AG20443 (cell line): Measurements from ENCODE around the gene LONP1.
A peak's percentile ranks its signal among the peaks of the same experiment; 100 is the strongest.
"Not testable (repeated sequence)": the region's sequence is repeated elsewhere in the genome, so short reads cannot be mapped to it uniquely, and the experiment has no call there.

ENCODE experiments used
- DNase-seq: peaks from one replicate; pipeline ENCODE4 v3.0.0; 2012; ENCODE audit warnings: low spot score, mixed read lengths

The LONP1 gene, protein sequence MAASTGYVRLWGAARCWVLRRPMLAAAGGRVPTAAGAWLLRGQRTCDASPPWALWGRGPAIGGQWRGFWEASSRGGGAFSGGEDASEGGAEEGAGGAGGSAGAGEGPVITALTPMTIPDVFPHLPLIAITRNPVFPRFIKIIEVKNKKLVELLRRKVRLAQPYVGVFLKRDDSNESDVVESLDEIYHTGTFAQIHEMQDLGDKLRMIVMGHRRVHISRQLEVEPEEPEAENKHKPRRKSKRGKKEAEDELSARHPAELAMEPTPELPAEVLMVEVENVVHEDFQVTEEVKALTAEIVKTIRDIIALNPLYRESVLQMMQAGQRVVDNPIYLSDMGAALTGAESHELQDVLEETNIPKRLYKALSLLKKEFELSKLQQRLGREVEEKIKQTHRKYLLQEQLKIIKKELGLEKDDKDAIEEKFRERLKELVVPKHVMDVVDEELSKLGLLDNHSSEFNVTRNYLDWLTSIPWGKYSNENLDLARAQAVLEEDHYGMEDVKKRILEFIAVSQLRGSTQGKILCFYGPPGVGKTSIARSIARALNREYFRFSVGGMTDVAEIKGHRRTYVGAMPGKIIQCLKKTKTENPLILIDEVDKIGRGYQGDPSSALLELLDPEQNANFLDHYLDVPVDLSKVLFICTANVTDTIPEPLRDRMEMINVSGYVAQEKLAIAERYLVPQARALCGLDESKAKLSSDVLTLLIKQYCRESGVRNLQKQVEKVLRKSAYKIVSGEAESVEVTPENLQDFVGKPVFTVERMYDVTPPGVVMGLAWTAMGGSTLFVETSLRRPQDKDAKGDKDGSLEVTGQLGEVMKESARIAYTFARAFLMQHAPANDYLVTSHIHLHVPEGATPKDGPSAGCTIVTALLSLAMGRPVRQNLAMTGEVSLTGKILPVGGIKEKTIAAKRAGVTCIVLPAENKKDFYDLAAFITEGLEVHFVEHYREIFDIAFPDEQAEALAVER

DNA sequence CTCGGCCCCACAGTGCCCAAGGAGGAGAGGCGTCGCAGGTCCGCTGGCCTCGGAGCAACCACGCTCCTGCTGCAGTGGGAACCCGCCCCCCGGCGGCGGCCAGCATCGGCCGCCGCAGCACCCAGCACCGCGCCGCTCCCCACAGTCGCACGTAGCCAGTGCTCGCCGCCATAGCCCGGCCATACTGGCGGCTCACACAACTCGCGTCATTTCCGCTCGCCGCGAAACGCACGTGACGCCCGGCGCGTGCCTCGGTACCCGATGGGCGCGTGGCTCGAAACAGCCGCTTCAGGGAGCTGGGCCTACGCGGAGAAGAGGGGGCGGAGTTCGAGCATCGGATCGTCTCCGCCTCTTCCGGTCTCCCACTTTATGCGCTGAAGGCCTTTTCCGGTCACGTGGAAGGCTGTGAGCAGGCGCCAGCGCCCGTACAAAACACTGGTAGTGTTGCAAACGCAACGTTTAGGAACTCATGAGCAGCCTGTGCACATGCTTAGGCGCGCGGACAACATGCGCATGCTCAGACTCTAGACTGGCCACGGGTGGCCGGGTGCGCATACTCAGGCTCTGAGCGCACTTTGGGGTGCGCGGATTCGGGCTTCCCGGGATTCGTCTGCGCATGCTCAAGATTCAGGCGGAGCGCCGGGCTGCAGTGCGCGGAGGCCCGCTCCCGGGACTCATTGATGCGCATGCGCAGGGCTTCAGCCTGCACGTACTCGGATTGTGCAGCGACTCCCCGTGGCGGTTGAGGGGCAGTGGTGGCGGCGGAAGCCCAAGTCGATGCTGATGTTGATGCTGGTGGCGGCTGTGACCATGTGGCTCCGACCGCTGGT lies at the start of gene LONP1, which contains the start of gene CATSPERD:
Gene LONP1, minus strand, starts transcription at position 186 of the 830 bp plus-strand sequence. Its CDS starts 14 bp downstream, at position 172.
Gene CATSPERD, plus strand, starts transcription at position 677 of the 830 bp plus-strand sequence. Its CDS starts 101 bp downstream, at position 778.
- DNase-seq = peak; percentile 100

DNA sequence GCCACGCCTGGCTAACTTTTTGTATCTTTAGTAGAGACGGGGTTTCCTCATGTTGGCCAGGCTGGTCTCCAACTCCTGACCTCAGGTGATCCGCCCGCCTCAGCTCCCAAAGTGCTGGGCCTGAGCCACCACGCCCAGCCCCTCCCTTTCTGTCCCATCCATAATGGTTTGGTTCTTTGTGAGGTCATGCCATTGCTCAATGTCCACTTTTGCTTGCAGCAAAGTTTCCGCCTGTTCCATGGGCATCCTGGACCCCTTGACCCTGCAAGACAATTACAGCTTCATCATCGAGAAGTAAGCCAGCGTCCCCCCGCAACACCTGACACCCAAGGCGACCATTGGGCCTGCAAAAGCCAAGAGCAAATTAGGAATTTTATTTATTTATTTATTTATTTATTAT lies 48.0 kb upstream of the LONP1 start:
- DNase-seq = no peak

DNA sequence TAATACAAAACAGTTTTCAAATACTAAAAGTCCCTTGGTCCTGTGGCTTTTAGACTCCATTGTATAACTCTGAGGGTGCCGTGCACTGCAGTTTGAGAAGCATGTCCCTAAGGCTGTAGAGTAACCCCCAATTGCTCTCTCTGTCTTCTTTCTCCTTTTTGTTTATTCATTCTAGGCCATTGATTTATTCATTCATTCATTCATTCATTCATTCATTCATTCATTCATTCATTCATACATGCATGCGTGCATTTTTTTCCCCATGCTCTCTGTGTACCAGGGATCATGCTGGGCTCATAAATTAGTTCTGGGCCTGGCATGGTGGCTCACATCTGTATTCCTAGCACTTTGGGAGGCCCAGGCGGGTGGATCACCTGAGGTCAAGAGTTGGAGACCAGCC lies 45.3 kb upstream of the LONP1 start:
- DNase-seq = no peak

DNA sequence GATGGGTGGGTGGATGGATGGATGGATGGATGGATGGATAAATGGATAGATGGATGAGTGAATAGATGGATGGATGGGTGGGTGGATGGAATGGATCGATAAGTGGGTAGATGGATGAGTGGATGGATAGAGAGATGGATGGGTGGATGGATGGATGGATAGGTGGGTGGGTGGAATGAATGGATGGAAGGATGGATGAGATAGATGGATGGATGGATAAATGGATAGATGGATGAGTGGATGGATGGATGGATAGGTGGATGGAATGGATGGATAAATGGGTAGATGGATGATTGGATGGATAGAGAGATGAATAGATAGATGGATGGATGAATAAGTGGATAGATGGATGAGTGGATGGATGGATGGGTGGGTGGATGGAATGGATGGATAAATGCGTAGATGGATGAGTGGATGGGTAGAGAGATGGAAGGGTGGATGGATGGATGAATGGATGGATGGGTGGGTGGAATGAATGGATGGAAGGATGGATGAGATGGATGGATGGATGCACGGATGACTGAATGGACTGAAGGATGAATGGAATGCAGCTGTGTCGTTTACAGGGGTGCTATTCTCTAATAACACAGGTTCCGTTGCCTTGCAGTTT lies 42.8 kb upstream of the LONP1 start:
- no peak for DNase-seq

DNA sequence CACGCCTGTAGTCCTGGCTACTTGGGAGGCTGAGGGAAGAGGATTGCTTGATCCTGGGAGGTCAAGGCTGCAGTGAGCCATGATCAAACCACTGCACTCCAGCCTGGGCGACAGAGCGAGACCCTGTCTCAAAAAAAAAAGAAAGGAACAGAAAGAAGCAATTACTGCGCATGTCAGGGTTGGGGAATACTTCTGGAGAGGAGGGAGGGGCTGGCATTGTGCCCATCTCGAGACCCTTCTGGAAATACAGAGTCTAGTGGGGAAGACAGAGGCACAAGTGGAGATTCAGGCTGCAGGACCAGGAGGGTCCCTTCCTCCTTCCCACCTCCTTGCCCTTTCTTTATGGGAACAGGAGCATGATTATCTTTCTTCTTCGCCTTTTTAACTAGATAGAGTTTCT lies 33.8 kb upstream of the LONP1 start:
- DNase-seq = no peak

DNA sequence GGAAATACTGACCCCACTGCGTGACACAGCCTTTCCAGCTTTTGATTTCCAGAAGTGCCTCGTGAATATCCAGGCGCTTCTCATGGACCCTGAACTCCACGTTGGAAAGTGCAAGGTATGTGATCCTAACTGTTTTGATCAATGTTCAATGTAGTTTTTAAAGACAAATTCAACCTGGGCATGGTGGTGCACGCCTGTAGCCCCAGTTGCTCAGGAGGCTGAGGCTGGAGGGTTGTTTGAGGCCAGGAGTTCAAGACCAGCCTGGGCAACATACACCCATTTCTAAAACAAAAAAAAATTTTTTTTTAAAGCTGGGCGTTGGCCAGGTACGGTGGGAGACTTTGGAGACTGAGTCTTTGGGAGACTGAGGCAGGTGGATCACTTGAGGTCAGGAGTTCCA lies 31.8 kb upstream of the LONP1 start:
- DNase-seq = no peak

DNA sequence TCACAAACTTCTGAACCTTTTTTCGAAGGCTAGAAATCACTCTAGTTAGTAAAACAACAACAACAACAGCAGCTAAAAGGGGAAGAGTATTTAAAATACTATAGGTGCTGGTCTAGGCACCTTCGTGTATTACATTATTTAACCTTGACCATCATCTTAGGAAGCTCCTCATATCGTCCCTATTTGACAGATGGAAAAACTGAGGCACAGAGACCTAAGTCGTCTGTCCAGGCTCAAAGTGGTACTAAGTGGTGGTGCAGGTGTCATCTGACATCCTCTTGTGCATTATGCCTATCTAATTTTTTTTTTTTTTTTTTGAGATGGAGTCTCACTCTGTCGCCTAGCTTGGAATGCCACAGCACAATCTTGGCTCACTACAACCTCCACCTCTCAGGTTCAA lies 29.6 kb upstream of the LONP1 start:
- no peak for DNase-seq

DNA sequence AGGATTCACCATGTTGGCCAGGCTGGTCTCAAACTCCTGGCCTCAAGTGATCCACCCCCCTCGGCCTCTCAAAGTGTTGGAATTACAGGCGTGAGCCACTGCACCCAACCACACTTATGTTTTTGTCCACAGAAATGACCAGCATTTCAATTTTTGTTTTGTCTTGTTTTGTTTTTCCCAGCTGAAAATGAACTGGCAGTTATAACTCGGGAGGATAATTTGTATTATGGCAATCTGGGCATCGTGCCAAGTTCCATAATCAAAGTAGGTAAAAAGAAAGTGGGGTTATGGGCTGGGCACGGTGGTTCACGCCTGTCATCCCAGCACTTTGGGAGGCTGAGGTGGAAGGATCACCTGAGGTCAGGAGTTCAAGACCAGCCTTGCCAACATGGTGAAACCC lies 29.0 kb upstream of the LONP1 start:
- not testable (repeated sequence) for DNase-seq

DNA sequence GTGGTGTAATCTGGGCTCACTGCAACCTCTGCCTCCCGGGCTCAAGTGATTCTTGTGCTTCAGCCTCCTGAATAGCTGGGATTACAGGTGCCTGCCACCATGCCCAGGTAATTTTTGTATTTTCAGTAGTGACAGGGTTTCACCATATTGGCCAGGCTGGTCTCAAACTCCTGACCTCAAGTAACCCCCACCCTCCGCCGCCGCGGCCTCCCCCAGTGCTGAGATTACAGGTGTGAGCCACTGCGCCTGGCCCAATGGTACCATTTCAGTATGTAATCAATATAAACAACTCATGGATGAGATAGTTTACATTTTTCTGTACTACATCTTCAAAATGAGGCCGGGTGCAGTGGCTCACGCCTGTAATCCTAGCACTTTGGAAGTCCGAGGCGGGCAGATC lies 25.1 kb upstream of the LONP1 start:
- not testable (repeated sequence) for DNase-seq

DNA sequence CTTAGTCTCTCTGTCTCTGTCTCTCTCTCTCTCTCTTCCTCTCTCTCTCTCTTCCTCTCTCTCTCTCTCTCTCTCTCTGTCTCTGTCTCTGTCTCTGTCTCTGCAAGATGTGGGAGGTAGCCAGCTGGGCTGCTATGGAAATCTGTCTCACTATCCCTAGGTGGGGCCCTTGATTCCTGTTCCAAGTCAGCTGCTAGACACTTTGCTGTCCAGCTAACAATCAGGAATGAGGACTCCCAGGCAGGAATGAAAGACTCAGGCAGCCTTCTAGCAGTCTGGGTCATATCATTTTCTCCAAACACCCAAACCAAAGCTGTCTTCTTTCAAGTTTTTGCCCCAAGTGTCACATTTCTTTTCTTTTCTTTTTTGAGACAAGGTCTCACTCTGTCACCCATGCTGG lies 23.7 kb upstream of the LONP1 start:
- DNase-seq = peak; percentile 27

DNA sequence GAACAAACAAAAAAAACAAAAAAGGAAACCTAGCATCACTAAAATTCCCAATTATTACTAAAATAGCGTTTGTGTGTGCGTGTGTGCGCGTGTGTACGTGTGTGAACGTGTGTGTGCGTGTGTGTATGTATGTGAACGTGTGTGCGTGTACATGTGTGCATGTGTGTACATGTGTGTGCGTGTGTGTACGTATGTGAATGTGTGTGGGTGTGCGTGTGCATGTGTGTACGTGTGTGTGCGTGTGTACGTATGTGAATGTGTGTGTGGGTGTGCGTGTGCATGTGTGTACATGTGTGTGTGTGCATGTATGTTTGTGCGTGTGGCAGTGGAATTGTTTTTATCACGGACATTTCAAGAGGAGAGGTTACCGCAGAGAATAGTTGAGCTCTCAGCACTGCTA lies 22.1 kb upstream of the LONP1 start:
- DNase-seq = no peak

DNA sequence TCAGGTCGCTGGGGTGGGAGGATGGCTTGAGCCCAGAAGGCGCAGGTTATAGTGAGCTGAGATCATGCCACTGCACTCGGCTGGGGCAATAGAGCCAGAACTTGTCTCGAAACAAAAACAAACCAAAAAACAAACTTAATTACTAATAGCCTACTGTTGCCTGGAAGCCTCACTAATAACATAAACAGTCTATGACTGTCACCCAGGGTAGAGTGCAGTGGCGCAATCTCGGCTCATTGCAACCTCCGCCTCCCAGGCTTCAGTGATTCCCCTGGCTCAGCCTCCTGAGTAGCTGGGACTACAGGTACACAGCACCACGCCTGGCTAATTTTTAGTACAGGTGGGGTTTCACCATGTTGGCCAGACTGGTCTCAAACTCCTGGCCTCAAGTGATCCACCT lies 18.5 kb upstream of the LONP1 start:
- DNase-seq = no peak

DNA sequence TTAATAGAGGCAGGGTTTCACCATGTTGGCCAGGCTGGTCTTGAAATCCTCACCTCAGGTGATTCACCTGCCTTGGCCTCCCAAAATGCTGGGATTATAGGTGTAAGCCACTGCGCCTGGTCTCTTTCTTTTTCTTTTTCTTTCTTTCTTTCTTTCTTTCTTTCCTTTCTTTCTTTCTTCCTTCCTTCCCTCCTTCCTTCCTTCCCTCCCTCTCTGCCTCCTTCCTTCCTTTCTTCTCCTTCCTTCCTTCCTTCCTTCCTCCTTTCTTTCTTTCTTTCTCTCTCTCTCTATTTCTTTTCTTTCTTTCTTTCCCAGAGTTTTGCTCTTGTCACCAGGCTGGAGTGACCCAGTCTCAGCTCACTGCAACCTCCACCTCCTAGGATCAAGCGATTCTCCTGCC lies 13.2 kb upstream of the LONP1 start:
- not testable (repeated sequence) for DNase-seq

DNA sequence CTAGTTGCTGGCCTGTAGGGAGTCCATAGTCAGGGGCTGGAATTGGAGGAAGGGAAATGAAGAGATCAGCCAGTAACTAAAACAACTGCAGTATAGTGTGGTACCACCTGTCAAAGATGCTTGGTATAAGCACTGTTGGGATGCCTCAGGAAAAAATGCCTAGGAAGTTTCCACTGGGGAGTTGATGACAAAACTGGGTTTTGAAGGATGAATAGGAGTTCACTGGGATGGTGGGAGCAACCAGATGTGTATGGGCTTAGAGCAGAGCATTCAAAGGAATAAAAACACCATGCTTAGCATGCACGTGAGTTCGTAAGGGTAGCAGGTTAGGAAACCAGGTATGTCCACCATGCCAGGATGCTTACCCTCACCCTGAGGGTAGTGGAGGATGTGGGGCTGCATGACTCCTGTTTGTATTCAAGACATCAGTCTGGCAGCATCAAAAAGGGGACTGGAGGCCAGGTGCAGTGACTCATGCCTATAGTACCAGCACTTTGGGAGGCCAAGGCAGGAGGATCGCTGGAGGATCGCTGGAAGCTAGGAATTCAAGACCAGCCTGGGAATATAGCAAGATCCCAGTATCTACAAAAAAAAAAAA lies 7.6 kb upstream of the LONP1 start:
- no peak for DNase-seq

DNA sequence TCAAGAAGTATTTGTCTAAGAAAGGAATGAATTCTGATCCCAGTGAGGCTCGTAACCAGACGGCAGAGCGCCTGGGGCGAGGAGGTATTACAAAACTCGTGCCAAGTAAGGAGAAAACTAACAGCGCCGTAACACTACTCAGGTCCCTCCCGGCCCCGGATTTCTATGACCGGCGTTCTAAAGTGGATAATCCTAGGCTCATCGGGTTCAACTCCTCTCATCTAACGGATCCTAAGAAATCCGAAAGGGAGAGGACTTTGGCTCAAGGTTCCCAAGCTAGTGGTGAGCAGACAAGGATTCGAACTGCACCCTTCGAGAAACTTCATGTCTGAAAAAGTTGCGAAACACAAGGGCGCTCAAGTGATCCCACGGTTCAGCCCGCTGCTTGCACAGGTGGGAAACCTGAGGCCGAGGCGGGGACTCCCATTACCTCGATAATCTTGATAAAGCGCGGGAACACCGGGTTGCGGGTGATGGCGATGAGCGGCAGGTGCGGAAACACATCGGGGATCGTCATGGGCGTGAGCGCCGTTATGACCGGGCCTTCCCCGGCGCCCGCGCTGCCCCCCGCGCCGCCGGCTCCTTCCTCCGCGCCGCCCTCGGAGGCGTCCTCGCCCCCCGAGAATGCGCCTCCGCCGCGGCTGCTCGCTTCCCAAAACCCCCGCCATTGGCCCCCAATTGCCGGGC lies 529 bp downstream of the LONP1 start:
- peak; percentile 16 for DNase-seq

DNA sequence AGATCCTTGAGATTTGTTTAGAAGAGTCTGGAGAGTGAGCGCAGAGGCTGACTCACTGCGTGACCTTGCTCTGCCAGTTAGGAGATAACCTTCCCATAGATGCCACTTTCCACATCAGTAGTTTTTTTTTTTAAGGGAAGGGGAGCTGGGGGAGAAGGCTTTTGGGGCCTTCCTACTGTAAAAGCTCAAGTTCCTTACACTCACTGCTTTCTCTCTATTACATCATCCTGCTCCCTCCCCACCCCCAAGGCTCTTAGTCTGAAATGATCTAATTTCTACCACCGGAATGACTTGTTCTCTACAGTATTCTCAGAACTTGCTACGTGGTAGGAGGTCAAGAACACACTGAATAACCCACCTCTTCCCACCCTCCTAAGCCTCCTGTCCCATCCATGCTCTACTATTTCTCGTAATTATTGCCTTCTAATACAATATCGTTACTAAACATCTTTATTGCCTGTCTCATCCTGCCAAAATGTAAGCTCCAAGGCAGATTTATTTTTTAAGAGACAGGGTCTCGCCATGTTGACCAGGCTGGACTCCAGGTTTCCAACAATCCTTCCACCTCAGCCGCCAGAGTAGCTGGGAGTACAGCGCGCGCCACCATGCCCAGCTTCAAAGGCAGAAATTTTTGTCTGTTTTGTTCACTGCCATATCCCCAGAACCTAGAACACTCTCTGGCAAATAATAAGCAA lies 1.2 kb downstream of the LONP1 start:
- DNase-seq = peak; percentile 66

DNA sequence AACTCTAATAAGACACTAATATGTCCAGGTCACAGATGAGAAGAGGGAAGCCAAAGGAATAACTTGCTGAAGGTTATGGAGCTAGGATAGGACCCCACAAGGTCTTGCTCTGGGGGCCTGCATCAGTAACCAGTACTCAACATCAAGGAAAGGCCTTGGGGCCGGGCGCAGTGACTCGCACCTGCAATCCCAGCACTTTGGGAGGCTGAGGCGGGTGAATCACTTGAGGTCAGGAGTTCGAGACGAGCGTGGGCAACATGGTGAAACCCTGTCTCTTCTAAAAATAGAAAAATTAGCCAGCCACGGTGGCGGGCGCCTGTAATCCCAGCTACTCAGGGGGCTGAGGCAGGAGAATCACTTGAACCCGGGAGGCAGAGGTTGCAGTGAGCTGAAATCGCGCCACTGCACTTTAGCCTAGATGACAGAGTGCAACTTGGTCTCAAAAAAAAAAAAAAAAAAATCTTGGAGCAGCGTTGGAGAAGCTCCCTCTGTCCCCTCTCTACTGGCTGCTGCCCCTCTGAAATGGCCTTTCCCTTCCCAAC lies 1.8 kb downstream of the LONP1 start:
- no peak for DNase-seq

DNA sequence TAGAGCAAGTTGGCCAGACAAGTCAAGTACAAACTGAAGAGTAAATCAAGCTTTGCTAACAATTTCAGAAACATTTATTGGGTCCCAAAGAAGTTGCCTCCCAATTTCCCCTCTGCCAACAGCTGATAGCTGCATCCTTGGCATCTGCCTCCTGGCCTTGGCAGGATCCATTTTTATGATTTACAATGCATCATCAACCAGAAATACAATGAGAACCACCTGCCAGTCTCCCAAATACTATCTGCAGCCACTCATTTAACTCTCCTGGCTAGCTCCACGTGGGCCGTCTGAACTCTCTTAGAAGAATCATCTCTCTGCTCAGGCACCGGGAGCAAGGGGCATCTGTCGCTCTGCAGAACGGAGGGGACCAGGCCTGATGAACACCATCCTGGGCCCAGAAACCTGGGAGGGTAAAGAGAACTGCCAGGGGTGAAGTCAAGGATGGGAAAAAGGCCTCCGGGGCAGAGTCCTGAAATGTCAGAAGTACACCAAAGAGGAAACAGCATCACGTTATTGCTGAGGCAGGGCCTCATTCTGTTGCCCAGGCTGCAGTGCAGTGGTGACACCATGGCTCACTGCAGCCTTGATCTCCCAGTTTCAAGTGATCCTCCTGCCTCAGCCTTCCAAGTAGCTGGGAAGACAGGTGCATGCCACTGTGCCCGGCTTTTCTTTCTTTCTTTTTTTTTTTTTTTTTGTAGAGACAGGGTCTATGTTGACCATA lies 2.6 kb downstream of the LONP1 start:
- DNase-seq = no peak

DNA sequence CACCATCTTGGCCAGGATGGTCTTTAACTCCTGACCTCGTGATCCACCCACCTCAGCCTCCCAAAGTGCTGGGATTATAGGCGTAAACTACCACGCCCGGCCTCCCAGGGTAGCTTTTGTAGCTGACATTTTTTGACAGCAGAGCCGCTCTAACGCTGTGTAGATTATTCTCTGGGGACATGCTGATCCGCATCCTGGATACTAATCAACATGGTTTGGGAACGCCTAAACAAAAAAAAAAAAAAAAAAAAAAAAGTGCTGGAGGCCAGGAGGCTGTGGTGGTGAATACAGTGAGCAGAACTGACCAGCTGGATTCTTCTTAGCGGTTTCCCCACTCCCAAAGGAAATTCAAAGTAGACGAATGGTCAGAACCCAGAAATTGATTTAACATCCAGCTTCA lies 5.1 kb downstream of the LONP1 start:
- no peak for DNase-seq
